ENCODE measurements around the gene CHEK1. TPM values are rescaled to one million over a fixed set of nuclear protein-coding genes. Genes with fewer than 3 reads are reported as not detected.
"Not testable (repeated sequence)": the region's sequence is repeated elsewhere in the genome, so short reads cannot be mapped to it uniquely, and the experiment has no call there.

The CHEK1 gene
- under 1 TPM in 2 of 4 donors, not detected in 2; 0.42 to 0.56 TPM for total RNA-seq

- Histone ChIP-seq H3K9me3 (no peaks in the 10 kb centered on the region), H3K27ac (peak within 1 kb of the TSS; percentile 89 to 97 (median 94)), H3K36me3 (peaks cover 4 to 27% of the 10 kb centered on the region in 2 donors), H3K4me3 (peak within 1 kb of the TSS; percentile 74 to 85 (median 83)), H3K27me3 (no peaks in the 10 kb centered on the region), H3K4me1 (peaks cover 13 to 16% of the 10 kb centered on the region in 2 donors)
- in situ Hi-C loops (cut with MboI; ENCODE audit: low sequenced_read_pairs in 4 of 4) (loop anchor here in 2 of 4 donors (25.0 kb wide), 2 partner anchors 263 to 613 kb away; partner anchors contain the start of gene HYLS1 (in 2 of the 2)), intact Hi-C loops (cut with DNase I; ENCODE audit: low total_unique reads) (loop anchor here (1.0 to 2.0 kb wide), 3 partner anchors 31 to 128 kb away; partner anchors contain the start of genes EI24 and FEZ1)
- TF ChIP-seq POLR2A (IDR thresholded peaks at IDR 0.05): no peak
- TF ChIP-seq, protein P1, sequence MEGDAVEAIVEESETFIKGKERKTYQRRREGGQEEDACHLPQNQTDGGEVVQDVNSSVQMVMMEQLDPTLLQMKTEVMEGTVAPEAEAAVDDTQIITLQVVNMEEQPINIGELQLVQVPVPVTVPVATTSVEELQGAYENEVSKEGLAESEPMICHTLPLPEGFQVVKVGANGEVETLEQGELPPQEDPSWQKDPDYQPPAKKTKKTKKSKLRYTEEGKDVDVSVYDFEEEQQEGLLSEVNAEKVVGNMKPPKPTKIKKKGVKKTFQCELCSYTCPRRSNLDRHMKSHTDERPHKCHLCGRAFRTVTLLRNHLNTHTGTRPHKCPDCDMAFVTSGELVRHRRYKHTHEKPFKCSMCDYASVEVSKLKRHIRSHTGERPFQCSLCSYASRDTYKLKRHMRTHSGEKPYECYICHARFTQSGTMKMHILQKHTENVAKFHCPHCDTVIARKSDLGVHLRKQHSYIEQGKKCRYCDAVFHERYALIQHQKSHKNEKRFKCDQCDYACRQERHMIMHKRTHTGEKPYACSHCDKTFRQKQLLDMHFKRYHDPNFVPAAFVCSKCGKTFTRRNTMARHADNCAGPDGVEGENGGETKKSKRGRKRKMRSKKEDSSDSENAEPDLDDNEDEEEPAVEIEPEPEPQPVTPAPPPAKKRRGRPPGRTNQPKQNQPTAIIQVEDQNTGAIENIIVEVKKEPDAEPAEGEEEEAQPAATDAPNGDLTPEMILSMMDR (IDR thresholded peaks at IDR 0.05 in 4 of 5, conservative IDR thresholded peaks at IDR 0.05 in 1 of 5): no peak
- ATAC-seq: no peak
- no peak for DNase-seq
Measured at GRCh38 chr11:125624756-125625213, at the start of gene CHEK1. Gene CHEK1, plus strand, starts transcription at chr11:125625163. Its CDS starts 1,606 bp downstream, at chr11:125626769.

GRCh38 chr11:125577181-125577580, 47.8 kb upstream of the CHEK1 start:
- H3K27me3 ChIP-seq; H3K4me3 ChIP-seq; intact Hi-C loops (cut with DNase I; ENCODE audit: low total_unique reads); H3K27ac ChIP-seq; ATAC-seq; H3K9me3 ChIP-seq; DNase-seq; H3K4me1 ChIP-seq: not testable (repeated sequence)
- peaks cover 10 to 98% of the 10 kb centered on the region in 2 donors for H3K36me3 ChIP-seq
- in situ Hi-C loops (cut with MboI; ENCODE audit: low sequenced_read_pairs in 4 of 4): loop anchor here in 1 of 4 donors (25.0 kb wide), 1 partner anchor 635 kb away; the partner anchor contains the start of genes FAM118B and RPUSD4

DNA sequence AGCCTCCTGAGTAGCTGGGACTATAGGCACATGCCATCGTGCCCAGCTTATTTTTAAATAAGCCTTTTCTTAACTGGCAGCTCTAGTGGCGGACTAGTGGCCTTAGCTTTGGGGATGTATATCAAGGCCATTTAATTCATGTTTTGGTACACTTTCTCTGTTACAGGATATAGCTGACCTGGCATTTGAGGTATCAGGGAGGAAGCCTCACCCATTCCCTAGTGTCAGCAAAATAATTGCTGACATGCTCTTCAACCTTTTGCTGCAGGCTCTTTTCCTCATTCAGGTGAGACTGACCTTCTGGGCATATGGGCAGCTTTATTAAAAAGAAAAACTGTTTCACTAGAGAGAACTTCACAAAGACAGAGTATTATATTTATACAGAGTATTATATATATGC, 46.2 kb upstream of the CHEK1 start:
- Histone ChIP-seq H3K27ac (no peak overlapping the region), H3K36me3 (peaks cover 13 to 99% of the 10 kb centered on the region in 2 donors), H3K4me3 (no peak overlapping the region), H3K4me1 (no peaks in the 10 kb centered on the region), H3K9me3 (no peaks in the 10 kb centered on the region), H3K27me3 (no peaks in the 10 kb centered on the region)
- no peak for ATAC-seq
- no peak for TF ChIP-seq POLR2A (IDR thresholded peaks at IDR 0.05)
- TF ChIP-seq, protein P1 (IDR thresholded peaks at IDR 0.05 in 4 of 5, conservative IDR thresholded peaks at IDR 0.05 in 1 of 5): no peak
- intact Hi-C loops (cut with DNase I; ENCODE audit: low total_unique reads): no loop called here
- in situ Hi-C loops (cut with MboI; ENCODE audit: low sequenced_read_pairs in 4 of 4): loop anchor here in 1 of 4 donors (25.0 kb wide), 1 partner anchor 634 kb away; the partner anchor contains the start of genes FAM118B and RPUSD4
- DNase-seq: no peak

DNA sequence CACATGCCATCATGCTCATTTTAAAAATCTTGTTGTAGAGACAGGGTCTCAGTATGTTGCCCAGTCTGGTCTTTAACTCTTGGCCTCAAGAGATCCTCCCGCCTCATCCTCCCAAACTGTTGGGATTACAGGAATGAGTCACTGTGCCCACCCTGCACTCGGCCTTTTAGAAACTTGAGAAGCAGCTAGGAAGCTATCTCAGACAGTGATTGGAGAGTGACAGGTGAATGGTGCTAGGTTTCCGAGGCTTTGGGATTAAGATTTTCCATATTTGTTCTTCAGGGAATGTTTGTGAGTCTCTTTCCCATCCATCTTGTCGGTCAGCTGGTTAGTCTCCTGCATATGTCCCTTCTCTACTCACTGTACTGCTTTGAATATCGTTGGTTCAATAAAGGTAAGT, 45.2 kb upstream of the CHEK1 start:
- TF ChIP-seq POLR2A (IDR thresholded peaks at IDR 0.05): no peak
- TF ChIP-seq, protein P1 (IDR thresholded peaks at IDR 0.05 in 4 of 5, conservative IDR thresholded peaks at IDR 0.05 in 1 of 5): no peak
- intact Hi-C loops (cut with DNase I; ENCODE audit: low total_unique reads) (no loop called here), in situ Hi-C loops (cut with MboI; ENCODE audit: low sequenced_read_pairs in 4 of 4) (loop anchor here in 1 of 4 donors (25.0 kb wide), 1 partner anchor 632 kb away; the partner anchor contains the start of genes FAM118B and RPUSD4)
- ATAC-seq (no peak), DNase-seq (no peak)
- Histone ChIP-seq H3K4me3 (no peak overlapping the region), H3K36me3 (peaks cover 13 to 99% of the 10 kb centered on the region in 2 donors), H3K4me1 (no peaks in the 10 kb centered on the region), H3K27me3 (no peaks in the 10 kb centered on the region), H3K9me3 (no peaks in the 10 kb centered on the region), H3K27ac (no peak overlapping the region)

- H3K4me1 ChIP-seq: no peaks in the 10 kb centered on the region
- DNase-seq (no peak), ATAC-seq (no peak)
- no peak overlapping the region for H3K27ac ChIP-seq
- H3K36me3 ChIP-seq: peaks cover 13 to 65% of the 10 kb centered on the region in 2 donors
- in situ Hi-C loops (cut with MboI; ENCODE audit: low sequenced_read_pairs in 4 of 4) (loop anchor here in 1 of 4 donors (25.0 kb wide), 1 partner anchor 629 kb away; the partner anchor contains the start of genes FAM118B and RPUSD4), intact Hi-C loops (cut with DNase I; ENCODE audit: low total_unique reads) (no loop called here)
- no peaks in the 10 kb centered on the region for H3K9me3 ChIP-seq
- H3K4me3 ChIP-seq: no peak overlapping the region
- TF ChIP-seq, protein P1 (IDR thresholded peaks at IDR 0.05 in 4 of 5, conservative IDR thresholded peaks at IDR 0.05 in 1 of 5): no peak
- TF ChIP-seq POLR2A (IDR thresholded peaks at IDR 0.05): no peak
- no peaks in the 10 kb centered on the region for H3K27me3 ChIP-seq
Measured at GRCh38 chr11:125583496-125583895, 41.5 kb upstream of the CHEK1 start.
